HG02610 (cell line): Measurements from ENCODE around the gene VSIG10L.

ENCODE experiments used
- ATAC-seq: cut with Tn5 transposase; IDR thresholded peaks from one replicate; pipeline ENCODE4 v1.9.1; 2021; ENCODE audit warnings: mild to moderate bottlenecking, moderate library complexity; ENCODE audit not compliant: unreplicated experiment

Gene VSIG10L

DNA sequence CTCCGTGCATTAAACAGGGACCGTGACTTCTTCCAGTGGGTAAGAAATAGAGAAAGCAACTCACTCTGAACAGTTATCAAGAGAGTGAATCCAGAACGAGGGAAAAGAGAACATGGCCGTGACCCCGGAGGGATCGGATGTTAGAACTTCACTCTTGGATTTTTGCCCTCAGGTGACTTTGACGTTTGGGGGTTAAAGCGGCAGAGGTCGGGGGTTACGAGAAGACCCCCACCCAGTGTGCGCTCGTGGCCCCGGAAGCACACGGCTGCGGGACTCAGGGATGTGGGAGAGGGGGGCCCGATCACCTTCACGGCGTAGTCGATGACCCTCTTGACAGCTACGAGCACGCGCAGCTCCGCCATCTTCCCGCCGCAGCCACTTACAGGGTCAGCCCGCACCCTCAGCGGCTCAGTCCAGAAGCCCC is 24.0 kb upstream of the VSIG10L start, which contains the start of gene ETFB:
TSS of gene ETFB (minus strand) at position 424 of the 424 bp plus-strand sequence. CDS start at position 362, 62 bp downstream.
- no peak for ATAC-seq

DNA sequence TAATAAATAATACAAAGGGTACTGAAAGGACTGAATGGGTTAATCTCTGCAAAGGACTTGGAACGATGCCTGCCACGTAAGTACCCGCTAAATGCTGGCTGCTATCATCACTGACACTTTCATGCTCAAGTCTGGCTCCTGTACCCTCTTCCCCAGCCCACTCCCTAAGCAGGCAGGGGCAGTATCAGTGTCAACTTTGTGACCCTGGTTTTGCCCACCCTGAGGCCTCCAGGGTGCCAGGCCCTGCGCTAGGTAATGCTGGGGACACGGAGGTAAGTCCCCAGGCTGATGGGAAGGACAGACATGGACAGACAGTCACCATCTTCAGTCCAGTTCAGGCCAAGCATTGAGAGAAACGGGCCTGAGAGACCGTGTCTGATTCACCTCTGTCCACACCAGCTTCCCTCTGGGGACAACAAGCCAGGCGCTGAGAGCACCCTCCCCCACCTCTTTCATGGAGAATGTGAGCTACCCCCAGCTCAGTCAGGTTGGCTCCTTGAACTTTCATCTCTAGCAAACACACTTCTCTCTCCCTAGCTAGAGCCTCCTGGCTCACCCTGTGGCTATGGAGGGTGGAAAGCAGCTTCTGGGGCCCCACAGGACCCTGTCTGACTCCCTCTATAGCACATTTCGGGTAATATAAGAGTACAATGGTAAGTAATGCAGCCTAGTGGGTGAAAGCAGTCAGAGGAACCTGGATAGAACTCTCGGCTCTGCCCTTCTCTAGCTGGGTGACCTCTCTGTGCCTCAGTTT is 23.4 kb upstream of the VSIG10L start:
- no peak for ATAC-seq

DNA sequence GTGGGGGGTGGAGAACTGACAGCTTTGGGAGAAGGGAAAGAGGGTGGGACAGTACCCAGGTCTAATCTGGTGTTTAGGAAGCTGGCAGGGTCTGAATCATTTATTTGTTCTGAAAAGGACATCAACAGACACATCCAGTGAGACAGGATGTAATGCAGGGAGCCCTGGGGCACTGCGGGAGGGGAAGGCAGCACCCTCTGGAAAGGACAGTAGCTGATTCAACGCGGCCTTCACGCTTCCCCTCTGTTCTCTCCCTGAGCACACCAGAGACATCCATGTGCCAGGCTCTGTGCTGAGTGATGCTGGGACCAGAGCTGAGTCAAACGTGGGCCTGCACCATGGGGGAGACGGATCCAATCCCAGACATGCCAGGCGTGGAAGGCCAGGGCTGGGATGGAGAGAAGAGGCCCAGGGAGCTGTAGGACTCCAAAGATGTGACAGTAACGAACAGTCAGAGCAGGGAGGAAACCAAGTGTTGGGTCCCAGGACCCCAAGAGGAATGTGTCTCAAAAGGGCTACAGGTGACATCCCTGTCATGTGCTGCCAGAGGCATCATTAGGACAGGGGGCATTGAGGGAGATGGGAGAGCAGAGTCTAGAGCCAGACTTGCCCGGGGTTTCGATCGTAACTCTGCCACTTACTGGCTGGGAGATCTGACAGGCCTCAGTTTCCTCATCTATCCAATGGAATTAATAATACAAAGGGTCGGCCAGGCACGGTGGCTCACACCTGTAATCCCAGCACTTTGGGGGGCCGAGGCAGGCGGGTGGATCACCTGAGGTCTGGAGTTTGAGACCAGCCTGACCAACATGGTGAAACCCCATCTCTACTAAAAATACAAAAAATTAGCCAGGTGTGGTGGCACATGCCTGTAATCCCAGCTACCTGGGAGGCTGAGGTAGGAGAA is 22.5 kb upstream of the VSIG10L start:
- no peak for ATAC-seq

DNA sequence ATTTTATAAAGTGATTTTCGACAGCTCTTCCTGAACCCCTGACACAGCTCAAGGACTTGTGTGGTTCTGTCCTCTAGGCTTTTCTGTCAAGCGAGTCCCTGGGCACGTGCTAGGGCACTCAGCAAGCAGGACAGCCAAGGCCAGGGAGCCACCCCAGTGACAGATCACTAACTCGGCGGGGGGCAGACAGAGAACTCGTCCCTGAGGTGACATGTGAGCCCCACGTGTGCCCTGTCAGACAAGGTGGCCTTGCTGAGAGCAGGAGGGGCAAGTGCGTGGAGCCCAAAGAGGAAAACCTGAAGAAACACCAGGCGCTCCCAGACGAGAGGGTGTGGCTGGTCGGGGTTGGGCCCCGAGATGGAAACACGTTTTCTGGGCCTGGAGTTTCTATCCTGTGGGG is 19.3 kb upstream of the VSIG10L start:
- ATAC-seq, result no peak

DNA sequence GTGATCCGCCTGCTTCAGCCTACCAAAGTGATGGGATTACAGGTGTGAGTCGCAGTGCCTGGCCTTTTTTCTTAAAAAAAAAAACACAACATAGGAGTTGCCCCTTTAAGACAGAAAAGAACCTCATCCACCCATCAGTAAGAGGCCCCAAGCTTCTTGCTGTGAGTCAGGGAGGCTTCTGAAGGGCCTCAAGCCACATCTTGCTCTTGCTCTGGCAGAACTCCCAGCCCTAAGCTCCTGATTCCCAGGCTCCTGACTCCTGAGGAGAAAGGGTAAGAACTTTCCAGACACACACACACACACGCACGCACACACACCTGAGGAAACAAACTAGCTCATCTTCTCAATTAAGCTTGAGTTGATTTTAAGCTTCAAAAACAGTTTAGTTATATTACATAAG is 17.4 kb upstream of the VSIG10L start:
- ATAC-seq, result no peak

DNA sequence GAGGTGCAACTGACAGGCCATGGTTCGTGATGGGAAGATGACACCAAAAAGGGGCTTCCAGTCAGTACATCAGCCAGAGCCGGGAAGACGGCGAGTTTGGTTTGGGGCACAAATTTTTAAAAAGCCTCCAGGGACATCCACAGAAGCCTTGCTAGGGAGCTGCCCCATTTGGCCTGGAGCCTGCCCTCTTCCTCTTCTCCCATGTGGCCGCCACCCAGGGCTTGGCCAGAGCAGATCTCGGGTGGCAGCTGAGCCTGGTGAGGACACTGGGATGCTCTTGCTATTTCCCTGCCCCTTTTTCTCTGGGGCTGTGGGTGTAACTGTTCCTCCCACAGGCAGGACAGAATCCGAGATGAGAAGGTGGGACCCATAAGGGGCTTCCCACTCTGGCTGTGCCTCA is 16.0 kb upstream of the VSIG10L start:
- ATAC-seq, result no peak

DNA sequence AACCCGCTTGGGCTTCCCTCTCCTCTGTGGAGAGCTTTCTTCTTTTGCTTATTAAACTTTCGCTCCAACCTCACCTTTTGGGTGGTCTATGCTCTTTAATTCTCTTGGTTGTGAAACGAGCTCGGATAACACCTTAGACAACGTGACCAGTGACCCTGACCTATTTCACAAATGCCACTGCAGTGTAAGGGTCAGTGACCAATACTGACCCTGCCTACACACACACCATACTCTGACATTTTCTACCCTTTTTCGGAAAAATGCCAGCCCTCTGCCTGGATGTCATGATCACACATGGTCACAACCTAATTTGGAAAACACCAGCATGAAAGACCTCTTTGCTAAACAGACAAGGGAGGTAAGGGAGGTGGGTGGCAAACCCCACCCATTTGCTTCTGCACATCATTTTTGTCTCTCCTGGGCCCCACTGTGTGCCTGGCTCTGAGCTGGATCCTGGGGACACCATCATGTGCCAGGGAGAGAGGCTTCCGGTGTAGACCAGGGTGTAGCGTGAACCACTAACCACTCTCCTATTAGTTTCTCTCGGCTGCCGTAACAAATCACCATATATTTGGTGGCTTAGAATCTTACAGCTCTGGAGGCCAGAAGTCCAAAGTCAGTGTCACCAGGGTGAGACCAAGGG is 14.3 kb upstream of the VSIG10L start:
- ATAC-seq, result no peak

DNA sequence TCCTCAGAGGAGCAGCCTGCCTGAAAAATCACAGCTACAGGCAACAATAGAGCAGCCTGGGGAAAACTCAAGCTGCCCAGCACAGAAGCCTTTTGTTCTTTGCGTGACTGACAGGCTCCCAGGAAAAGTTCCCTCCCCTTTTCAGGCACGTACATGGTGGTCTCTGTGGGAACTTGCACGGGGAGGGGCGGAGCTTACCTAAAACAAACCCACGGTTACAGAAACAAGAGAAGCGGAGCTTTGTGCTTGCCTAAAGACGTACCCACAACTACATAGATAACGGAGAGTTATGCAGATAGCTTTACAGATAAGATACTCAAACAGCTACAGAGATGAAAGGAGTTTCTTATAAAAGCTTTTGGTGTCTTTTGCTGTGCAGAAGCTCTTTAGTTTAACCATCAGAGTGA is 12.8 kb upstream of the VSIG10L start:
- no peak for ATAC-seq

DNA sequence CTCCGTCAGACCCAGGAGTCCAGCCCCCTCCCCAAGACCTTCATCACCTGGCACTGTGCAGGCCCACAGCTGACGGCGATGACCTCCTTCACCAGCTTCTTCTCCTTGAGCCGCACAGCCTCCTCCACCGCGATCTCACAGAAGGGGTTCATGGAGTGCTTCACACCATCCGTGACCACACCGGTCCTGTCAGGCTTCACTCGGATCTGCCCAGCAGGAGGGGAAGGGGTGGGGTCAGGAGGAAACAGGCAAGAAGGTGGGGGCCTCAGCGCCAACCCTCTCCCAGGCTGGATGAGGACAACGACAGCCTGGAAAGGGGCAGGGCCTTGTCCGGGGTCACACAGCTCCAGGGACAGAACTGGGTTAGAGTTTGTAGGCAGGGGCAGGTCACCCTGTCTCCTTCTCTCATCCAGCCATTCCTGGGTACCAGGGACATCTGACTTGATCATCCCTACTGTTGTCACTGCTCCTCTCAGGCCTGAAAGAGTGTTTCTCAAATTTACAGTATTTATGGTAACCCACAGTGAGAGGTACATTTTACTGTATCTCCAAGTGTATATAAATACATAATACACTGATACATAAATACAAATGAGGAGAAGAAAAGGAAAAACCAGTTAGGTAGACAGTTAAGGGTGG is 12.3 kb upstream of the VSIG10L start:
- ATAC-seq, result no peak

DNA sequence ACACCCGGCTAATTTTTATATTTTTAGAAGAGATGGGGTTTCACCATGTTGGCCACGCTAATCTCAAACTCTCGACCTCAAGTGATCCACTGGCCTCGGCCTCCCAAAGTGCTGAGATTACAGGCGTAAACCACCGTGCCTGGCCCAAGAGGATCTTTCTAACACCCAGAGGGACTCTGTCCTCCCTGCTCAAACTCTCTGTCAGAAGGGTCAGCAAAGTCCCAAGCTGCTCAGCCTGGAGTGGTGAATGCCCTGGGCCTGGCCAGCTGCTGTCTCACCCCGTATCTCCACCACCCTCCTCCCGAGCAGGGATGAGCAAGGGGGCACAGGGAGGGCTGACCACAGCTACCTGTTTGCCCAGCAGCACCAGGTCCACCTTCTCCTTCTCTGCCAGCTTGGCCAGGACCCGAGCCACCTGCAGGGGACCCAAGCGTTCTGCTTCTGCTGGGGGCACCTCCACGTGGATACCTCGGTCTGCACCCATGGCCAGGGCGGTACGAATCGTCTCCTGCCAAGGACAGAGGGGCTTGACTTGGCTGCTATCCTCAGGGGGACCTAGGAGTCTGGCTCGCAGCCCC is 10.9 kb upstream of the VSIG10L start:
- no peak for ATAC-seq

DNA sequence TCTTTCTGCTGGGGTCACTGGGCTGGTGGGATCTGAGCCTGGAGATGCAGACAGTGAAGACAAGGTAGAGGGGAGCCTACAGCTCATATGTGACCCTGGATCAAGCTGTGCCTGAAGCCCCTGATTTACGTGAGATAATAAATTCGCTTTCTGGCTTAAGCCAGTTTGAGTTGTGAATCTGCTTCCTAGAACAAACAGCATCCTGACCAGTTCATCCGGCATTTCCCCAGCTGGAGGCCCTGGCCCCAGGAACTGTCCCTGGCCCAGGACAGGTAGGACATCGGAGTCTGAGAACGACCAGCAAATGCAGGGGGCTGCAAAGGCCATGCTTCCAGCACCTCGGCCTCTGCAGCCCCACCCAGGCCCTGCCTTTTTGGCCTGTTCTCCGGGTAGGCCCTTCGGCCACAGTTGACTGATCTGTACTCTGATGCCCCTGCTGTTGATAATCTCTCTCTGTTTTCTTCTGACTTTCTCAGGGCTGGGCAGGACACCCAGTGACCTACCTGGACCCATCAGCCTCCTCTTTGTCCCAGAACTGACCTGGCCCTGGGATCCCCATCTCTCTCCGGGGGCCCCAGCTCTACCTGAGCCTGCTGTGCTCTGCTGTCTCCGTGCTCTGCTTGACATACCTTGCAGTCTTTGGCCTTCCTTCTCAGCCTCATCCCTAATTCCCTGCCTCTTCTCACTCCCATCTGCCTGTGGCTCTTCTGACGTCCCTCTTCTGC is 9.5 kb upstream of the VSIG10L start:
- no peak for ATAC-seq

DNA sequence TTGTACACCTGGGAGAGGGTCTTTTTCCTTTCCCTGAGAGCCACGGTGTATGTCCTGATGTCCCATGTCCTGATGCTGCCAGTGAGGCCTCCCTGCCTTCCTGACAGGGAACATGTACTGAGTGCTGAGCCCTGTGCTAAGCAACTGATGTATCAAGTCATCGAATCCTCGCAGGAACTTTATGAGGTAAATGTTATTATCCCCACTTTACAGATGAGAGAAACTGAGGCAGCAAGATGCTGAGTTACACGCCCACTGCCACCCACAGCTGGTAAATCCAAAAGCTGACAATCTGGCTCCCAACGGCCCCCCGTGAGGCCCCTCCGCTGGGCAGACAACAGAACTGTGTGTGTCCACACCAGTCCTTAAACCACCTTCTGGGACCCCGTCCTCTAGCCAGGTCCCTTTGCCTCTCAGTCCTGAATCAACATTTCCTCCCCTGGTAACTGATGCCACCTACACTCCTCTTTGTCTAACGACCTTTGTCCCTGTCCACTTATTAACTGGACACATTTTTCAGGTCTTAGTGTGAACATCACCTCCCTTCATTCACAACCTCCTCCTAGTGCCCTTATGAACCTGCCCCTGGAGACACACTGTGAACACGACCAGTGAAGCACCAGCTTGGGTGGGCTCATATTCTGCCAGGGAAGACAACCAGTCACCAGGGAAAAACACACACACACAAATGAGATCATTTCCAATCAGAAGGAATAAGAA is 5.4 kb upstream of the VSIG10L start:
- no peak for ATAC-seq

DNA sequence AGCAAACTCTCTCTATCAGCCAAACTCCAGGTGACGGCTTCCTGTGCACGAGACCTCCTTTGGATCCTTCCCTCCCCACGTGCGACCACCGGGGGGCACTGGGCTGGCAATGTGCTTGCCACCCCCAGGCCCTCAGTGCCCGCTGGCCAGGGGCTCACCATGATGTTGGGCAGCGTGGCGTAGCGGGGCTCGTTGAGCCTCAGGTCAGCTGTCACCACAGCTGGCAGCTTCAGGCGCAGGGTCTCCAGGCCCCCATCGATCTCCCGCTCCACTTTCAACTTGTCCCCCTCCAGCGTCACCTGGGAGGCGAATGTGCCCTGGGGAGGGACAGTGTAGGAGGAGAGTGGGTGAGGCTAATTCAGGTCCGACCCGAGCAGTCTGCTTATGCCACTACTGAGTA is 4.8 kb upstream of the VSIG10L start:
- ATAC-seq, result no peak

DNA sequence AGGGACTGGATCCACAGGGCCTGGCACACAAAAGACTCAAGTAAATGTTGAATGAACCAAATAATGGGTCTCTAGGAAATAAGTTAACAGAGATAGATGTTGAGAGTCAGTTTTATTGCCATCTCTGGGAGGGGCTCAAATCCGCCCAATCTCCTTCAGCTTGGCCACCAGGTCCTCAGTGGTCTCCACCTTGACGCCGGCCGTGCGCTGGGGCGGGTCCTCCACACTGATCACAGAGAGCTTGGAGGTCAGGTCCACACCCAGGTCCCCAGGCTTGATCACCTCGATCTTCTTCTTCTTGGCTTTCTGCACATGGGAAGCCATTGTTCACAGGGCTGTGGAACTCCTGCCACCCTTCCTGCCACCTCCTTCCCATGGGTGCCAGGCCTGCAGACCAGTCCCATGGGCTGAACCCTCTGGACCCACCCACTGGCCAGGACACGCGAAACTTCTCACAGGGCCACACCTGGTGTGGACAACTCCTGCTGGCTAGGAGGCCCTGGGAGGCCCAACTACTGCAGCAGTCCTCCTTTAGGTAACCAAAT is 3.2 kb upstream of the VSIG10L start:
- no peak for ATAC-seq

DNA sequence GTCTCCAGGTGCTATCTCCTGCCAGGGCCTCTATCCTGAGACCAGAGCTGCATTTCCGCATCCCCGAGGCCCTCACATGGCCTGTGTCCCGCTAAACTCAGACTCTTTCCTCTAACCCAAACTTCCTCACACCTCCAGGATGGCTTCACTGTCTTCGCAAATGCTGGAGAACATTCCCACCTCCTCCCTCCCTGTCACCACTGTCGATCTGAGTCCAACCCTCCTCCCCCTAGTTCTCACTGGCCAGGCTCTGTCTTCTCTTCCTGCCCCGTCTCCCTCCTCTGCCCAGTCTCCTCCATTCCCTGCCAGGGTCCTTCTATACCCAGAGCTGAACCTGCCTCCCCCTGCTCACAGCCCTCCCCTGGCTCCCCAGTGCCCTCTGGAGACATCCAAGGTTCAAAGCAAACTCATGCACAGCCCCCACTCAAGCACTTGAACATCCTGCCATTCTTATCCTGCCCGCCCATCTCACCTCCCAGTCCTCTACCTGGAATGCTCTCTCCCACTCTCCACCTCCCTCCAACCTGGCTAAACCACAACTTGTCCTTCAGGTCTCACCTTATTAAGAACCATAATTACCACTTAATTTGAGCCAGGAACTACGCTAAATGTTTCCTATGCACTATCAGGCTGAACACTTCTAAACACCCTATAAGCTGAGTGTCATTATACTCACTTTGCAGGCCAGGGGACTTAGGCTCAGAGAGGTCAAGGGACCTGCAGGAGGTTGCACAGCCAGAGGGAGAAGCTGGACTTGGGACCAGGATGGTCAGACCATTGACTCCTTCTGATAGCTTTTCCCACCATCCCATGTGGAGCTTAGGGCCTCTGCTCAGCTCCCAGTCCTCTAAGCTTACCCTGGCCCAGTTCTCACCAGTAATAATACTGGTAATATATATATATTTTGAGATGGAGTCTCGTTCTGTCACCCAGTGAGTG is 961 bp upstream of the VSIG10L start:
- no peak for ATAC-seq

DNA sequence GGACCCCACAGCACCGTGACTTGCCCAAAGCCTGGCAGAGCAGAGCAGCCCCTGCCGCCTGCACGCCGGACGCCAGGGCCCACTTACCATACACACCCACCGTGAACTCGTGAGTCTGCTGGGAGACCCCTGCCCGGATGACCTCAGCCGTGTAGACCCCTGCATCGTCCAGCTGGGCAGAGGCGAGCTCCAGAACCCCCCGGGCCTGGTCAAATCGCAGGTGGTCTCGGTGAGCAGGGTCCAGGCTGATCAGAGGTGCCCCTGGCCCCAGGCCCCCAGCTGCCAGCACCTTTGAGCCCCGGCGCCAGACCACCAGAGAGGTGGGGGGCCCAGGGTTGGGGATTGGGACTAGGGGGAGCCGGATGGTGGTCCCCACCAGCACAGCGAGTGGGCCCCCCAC is 873 bp downstream of the VSIG10L start:
- no peak for ATAC-seq

DNA sequence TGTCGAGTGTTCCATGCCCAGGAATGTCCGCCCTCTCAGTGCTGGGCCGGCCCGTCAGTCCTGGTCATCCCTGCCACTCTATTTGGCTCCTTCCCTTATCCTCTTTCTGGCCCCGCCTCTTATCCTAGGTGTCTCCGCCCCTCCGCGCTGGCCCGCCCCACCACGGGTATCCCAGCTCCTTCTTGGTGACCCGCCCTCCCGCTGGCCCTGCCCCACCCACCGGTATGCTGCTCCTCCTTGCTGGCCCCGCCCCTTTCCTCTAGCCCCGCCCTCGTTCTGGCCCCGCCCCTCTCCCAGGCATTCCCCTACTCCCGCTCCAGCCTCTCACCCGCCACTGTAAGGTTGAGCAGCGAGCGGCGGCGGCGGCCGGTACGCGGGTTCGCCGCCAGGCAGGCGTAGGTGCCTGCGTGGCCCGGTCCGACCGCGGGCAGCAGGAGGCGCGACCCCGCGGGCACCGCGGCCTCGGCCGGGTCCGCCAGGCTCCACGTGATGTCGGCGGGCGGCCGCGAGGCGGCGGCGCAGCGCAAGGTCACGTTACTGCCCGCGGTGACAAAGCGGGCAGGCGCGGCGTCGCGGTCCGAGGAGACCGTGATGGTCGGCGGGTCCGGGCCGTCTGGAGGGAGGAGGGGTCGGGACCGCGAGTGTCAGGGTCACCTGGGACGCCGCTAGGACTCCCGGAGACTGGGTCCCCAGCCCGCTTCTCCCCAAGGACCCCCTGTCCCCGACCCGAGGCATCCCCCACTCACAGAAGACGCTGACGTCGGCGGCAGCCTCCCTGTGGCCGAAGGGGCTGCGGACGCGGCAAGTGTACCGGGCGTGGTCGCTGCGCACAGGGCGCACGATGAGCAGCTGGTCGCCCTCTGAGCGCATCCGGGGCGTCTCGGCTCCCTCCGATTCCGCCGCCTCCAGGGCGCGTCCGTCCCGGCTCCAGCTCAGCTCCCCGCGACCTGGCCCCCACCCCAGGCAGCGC is 2.0 kb downstream of the VSIG10L start:
- peak; percentile 53 for ATAC-seq
